HEK293 (cell line): ENCODE results near the gene FHIT.

Source experiments
- CTCF ChIA-PET: fragments of 350-600 bp; formaldehyde crosslinking; extraction: SDS; loops from one replicate; lab custom pipeline; 2021; ENCODE audit warnings: antibody characterized with exemption; lab: Yijun Ruan, JAX
- POLR2A ChIA-PET: fragments of 300-600 bp; formaldehyde crosslinking; extraction: SDS; loops from one replicate; lab custom pipeline; 2020; ENCODE audit warnings: antibody characterized with exemption, inconsistent platforms; lab: Yijun Ruan, JAX
- H3K27ac ChIP-seq: fragments of 200-500 bp; sonication (Bioruptor generic); 2 replicates; pipeline ENCODE4 v1.5.1; 2014; ENCODE audit warnings: low read depth, low read length, control low read depth, inconsistent platforms; ENCODE audit errors: extremely low read depth
- H3K36me3 ChIP-seq, 2 experiments: fragments of 200-500 bp in 1 of 2; sonication (Bioruptor generic) in 1 of 2; 1 replicate in 1 of 2; 2 replicates in 1 of 2; pipeline ENCODE4 v1.5.1; 2014 to 2017; ENCODE audit warnings: inconsistent platforms in 2 of 2, low read length in 2 of 2; ENCODE audit not compliant: control insufficient read depth in 2 of 2, insufficient read depth in 1 of 2
- H3K4me1 ChIP-seq: fragments of 200-500 bp; sonication (Bioruptor generic); 2 replicates; pipeline ENCODE4 v1.5.1; 2014; ENCODE audit warnings: mild to moderate bottlenecking, low read length, inconsistent platforms; ENCODE audit not compliant: control insufficient read depth, insufficient read depth
- H3K4me3 ChIP-seq: 2 replicates; pipeline ENCODE4 v1.5.1; 2011; ENCODE audit warnings: low read depth, mild to moderate bottlenecking, control low read depth, low read length, moderate library complexity
- H3K9me3 ChIP-seq: fragments of 200-500 bp; sonication (Bioruptor generic); 2 replicates; pipeline ENCODE4 v1.5.1; 2014; ENCODE audit warnings: low read depth, low read length, inconsistent platforms; ENCODE audit not compliant: control insufficient read depth, insufficient read depth
- GLI2 ChIP-seq: fragments of 450-650 bp; formaldehyde crosslinking; IDR thresholded peaks from 2 replicates; pipeline ENCODE4; 2017; ENCODE audit warnings: missing biosample characterization, missing genetic modification characterization, low read depth, borderline replicate concordance
- HOXC10 ChIP-seq: sonication (generic); formaldehyde crosslinking; IDR thresholded peaks from 2 replicates; pipeline ENCODE4 v1.8.1; 2023; ENCODE audit warnings: mild to moderate bottlenecking, missing genetic modification reagents
- KLF10 ChIP-seq: fragments of 450-650 bp; IDR thresholded peaks from 2 replicates; pipeline ENCODE4 v1.5.1; 2018; ENCODE audit warnings: missing biosample characterization, mild to moderate bottlenecking, missing genetic modification characterization
- KLF7 ChIP-seq: fragments of 450-650 bp; formaldehyde crosslinking; IDR thresholded peaks from 2 replicates; pipeline ENCODE4 v1.5.1; 2016; ENCODE audit warnings: missing biosample characterization, missing genetic modification characterization, borderline replicate concordance
- REPIN1 ChIP-seq: fragments of 450-650 bp; formaldehyde crosslinking; IDR thresholded peaks from 2 replicates; pipeline ENCODE4 v1.5.1; 2017; ENCODE audit warnings: missing biosample characterization, missing genetic modification characterization, low read depth
- SETDB1 ChIP-seq: IDR thresholded peaks from one replicate; pipeline ENCODE4 v1.6.1; 2017; ENCODE audit warnings: mild to moderate bottlenecking, low read length, moderate library complexity, mixed read lengths; ENCODE audit not compliant: insufficient read length
- TRIM28 ChIP-seq: IDR thresholded peaks from 2 replicates; pipeline ENCODE4 v1.6.1; 2011; ENCODE audit warnings: low read length, control low read depth, borderline replicate concordance
- ZBTB20 ChIP-seq: fragments of 450-650 bp; formaldehyde crosslinking; IDR thresholded peaks from 2 replicates; pipeline ENCODE4 v1.5.1; 2016; ENCODE audit warnings: missing biosample characterization, missing genetic modification characterization
- ZBTB21 ChIP-seq: fragments of 450-650 bp; formaldehyde crosslinking; IDR thresholded peaks from 2 replicates; pipeline ENCODE4 v1.5.1; 2017; ENCODE audit warnings: missing biosample characterization, missing genetic modification characterization
- ZBTB48 ChIP-seq: fragments of 450-650 bp; formaldehyde crosslinking; IDR thresholded peaks from 2 replicates; pipeline ENCODE4 v1.5.1; 2016; ENCODE audit warnings: missing biosample characterization, missing genetic modification characterization
- ZFP69B ChIP-seq: fragments of 450-650 bp; formaldehyde crosslinking; IDR thresholded peaks from 2 replicates; pipeline ENCODE4 v1.5.1; 2016; ENCODE audit warnings: missing biosample characterization, missing genetic modification characterization
- ZNF174 ChIP-seq: fragments of 450-650 bp; formaldehyde crosslinking; IDR thresholded peaks from 2 replicates; pipeline ENCODE4 v1.5.0; 2017; ENCODE audit warnings: missing biosample characterization, mild to moderate bottlenecking, missing genetic modification characterization
- ZNF2 ChIP-seq: fragments of 450-650 bp; formaldehyde crosslinking; IDR thresholded peaks from 2 replicates; pipeline ENCODE4 v1.5.1; 2016; ENCODE audit warnings: missing biosample characterization, missing genetic modification characterization
- ZNF211 ChIP-seq: fragments of 450-650 bp; formaldehyde crosslinking; IDR thresholded peaks from 2 replicates; pipeline ENCODE4 v1.5.1; 2016; ENCODE audit warnings: low read depth, missing biosample characterization, missing genetic modification characterization
- ZNF292 ChIP-seq: fragments of 450-650 bp; formaldehyde crosslinking; IDR thresholded peaks from 2 replicates; pipeline ENCODE4 v1.5.1; 2016; ENCODE audit warnings: low read depth, missing biosample characterization, missing genetic modification characterization, borderline replicate concordance
- ZNF394 ChIP-seq: fragments of 450-650 bp; formaldehyde crosslinking; IDR thresholded peaks from 2 replicates; pipeline ENCODE4 v1.5.1; 2016; ENCODE audit warnings: missing biosample characterization, missing genetic modification characterization, mild to moderate bottlenecking, moderate library complexity, borderline replicate concordance
- ZNF571 ChIP-seq: fragments of 450-650 bp; formaldehyde crosslinking; IDR thresholded peaks from 2 replicates; pipeline ENCODE4 v1.5.0; 2017; ENCODE audit warnings: missing biosample characterization, missing genetic modification characterization
- TF ChIP-seq, protein P1 (sequence below): fragments of 450-650 bp; formaldehyde crosslinking; conservative IDR thresholded peaks from 2 replicates; pipeline ENCODE4 v1.5.1; 2016; ENCODE audit warnings: low read depth, missing biosample characterization, missing genetic modification characterization
- TF ChIP-seq, protein P2 (sequence below): fragments of 450-650 bp; formaldehyde crosslinking; IDR thresholded peaks from 2 replicates; pipeline ENCODE4 v1.5.1; 2016; ENCODE audit warnings: missing biosample characterization, missing genetic modification characterization, borderline replicate concordance
- TF ChIP-seq, protein P3 (sequence below): fragments of 450-650 bp; formaldehyde crosslinking; IDR thresholded peaks from 2 replicates; pipeline ENCODE4 v1.5.1; 2016; ENCODE audit warnings: missing biosample characterization, missing genetic modification characterization, borderline replicate concordance
- TF ChIP-seq, protein P4 (sequence below): fragments of 450-650 bp; IDR thresholded peaks from 2 replicates; pipeline ENCODE4 v1.5.1; 2018; ENCODE audit warnings: missing biosample characterization, mild to moderate bottlenecking, missing genetic modification characterization
- TF ChIP-seq, protein P5 (sequence below): fragments of 450-650 bp; formaldehyde crosslinking; IDR thresholded peaks from 2 replicates; pipeline ENCODE4 v1.5.1; 2016; ENCODE audit warnings: missing biosample characterization, missing genetic modification characterization

FHIT gene

DNA sequence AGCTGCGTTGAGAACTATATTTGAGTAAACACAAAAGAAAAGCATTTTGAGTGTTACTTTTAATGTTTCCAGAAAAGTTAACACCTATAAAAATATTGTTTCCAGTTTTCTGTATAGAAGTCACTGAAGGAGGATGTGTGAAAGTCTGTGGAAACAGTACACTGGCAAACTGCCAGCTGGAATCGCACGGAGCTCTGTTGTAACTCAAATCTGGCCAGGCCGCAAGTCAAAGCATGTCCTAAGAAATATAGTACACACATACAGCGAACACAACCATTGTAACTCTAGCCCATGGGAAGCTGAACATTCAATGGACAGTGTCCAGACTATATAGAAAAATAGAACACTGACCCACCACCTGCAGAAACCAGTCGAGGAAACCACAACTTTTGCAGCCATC lies 657.2 kb downstream of the FHIT start (continued):
- TF ChIP-seq, protein P1, sequence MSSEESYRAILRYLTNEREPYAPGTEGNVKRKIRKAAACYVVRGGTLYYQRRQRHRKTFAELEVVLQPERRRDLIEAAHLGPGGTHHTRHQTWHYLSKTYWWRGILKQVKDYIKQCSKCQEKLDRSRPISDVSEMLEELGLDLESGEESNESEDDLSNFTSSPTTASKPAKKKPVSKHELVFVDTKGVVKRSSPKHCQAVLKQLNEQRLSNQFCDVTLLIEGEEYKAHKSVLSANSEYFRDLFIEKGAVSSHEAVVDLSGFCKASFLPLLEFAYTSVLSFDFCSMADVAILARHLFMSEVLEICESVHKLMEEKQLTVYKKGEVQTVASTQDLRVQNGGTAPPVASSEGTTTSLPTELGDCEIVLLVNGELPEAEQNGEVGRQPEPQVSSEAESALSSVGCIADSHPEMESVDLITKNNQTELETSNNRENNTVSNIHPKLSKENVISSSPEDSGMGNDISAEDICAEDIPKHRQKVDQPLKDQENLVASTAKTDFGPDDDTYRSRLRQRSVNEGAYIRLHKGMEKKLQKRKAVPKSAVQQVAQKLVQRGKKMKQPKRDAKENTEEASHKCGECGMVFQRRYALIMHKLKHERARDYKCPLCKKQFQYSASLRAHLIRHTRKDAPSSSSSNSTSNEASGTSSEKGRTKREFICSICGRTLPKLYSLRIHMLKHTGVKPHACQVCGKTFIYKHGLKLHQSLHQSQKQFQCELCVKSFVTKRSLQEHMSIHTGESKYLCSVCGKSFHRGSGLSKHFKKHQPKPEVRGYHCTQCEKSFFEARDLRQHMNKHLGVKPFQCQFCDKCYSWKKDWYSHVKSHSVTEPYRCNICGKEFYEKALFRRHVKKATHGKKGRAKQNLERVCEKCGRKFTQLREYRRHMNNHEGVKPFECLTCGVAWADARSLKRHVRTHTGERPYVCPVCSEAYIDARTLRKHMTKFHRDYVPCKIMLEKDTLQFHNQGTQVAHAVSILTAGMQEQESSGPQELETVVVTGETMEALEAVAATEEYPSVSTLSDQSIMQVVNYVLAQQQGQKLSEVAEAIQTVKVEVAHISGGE (tag by site-specific recombination): no peak
- TF ChIP-seq, protein P2, sequence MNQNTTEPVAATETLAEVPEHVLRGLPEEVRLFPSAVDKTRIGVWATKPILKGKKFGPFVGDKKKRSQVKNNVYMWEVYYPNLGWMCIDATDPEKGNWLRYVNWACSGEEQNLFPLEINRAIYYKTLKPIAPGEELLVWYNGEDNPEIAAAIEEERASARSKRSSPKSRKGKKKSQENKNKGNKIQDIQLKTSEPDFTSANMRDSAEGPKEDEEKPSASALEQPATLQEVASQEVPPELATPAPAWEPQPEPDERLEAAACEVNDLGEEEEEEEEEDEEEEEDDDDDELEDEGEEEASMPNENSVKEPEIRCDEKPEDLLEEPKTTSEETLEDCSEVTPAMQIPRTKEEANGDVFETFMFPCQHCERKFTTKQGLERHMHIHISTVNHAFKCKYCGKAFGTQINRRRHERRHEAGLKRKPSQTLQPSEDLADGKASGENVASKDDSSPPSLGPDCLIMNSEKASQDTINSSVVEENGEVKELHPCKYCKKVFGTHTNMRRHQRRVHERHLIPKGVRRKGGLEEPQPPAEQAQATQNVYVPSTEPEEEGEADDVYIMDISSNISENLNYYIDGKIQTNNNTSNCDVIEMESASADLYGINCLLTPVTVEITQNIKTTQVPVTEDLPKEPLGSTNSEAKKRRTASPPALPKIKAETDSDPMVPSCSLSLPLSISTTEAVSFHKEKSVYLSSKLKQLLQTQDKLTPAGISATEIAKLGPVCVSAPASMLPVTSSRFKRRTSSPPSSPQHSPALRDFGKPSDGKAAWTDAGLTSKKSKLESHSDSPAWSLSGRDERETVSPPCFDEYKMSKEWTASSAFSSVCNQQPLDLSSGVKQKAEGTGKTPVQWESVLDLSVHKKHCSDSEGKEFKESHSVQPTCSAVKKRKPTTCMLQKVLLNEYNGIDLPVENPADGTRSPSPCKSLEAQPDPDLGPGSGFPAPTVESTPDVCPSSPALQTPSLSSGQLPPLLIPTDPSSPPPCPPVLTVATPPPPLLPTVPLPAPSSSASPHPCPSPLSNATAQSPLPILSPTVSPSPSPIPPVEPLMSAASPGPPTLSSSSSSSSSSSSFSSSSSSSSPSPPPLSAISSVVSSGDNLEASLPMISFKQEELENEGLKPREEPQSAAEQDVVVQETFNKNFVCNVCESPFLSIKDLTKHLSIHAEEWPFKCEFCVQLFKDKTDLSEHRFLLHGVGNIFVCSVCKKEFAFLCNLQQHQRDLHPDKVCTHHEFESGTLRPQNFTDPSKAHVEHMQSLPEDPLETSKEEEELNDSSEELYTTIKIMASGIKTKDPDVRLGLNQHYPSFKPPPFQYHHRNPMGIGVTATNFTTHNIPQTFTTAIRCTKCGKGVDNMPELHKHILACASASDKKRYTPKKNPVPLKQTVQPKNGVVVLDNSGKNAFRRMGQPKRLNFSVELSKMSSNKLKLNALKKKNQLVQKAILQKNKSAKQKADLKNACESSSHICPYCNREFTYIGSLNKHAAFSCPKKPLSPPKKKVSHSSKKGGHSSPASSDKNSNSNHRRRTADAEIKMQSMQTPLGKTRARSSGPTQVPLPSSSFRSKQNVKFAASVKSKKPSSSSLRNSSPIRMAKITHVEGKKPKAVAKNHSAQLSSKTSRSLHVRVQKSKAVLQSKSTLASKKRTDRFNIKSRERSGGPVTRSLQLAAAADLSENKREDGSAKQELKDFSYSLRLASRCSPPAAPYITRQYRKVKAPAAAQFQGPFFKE: no peak
- TF ChIP-seq ZNF571 (tag by site-specific recombination): no peak
- TF ChIP-seq ZNF292 (tag by site-specific recombination): no peak

DNA sequence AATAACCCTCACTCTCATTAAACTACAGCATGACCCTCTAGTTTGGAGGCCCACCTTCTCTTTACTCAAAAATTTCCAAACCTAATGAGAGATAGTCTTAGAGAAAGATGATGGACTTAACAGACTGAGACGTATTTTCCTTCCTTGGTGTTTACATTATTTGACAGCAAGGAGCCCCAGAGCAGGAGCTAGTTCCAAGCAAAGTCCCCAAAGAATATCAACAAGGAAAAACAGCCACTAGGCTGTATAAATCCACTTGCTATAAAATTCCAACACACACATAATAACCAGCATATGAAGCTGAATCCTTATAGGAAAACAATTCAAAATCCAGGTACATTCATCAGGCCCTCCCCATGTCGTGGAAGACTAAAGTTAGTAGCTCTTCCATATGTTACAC lies 660.0 kb downstream of the FHIT start:
- Histone ChIP-seq H3K4me1 (no peaks in the 10 kb centered on the region), H3K27ac (no peak overlapping the region), H3K4me3 (no peak overlapping the region), H3K36me3 (no peaks in the 10 kb centered on the region), H3K9me3 (no peaks in the 10 kb centered on the region)
- no peak for TF ChIP-seq GLI2 (tag by site-specific recombination)
- no peak for TF ChIP-seq ZBTB48 (tag by site-specific recombination)
- TF ChIP-seq SETDB1: no peak
- TF ChIP-seq ZNF2 (tag by site-specific recombination): no peak
- TF ChIP-seq ZNF211 (tag by site-specific recombination): no peak
- no peak for TF ChIP-seq HOXC10 (CRISPR knock-in tag)
- no peak for TF ChIP-seq ZNF174
- no peak for TF ChIP-seq ZNF394 (tag by site-specific recombination)
- TF ChIP-seq, protein P3, sequence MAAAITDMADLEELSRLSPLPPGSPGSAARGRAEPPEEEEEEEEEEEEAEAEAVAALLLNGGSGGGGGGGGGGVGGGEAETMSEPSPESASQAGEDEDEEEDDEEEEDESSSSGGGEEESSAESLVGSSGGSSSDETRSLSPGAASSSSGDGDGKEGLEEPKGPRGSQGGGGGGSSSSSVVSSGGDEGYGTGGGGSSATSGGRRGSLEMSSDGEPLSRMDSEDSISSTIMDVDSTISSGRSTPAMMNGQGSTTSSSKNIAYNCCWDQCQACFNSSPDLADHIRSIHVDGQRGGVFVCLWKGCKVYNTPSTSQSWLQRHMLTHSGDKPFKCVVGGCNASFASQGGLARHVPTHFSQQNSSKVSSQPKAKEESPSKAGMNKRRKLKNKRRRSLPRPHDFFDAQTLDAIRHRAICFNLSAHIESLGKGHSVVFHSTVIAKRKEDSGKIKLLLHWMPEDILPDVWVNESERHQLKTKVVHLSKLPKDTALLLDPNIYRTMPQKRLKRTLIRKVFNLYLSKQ (tag by site-specific recombination): no peak
- TF ChIP-seq KLF10 (tag by site-specific recombination): no peak
- TF ChIP-seq, protein P4, sequence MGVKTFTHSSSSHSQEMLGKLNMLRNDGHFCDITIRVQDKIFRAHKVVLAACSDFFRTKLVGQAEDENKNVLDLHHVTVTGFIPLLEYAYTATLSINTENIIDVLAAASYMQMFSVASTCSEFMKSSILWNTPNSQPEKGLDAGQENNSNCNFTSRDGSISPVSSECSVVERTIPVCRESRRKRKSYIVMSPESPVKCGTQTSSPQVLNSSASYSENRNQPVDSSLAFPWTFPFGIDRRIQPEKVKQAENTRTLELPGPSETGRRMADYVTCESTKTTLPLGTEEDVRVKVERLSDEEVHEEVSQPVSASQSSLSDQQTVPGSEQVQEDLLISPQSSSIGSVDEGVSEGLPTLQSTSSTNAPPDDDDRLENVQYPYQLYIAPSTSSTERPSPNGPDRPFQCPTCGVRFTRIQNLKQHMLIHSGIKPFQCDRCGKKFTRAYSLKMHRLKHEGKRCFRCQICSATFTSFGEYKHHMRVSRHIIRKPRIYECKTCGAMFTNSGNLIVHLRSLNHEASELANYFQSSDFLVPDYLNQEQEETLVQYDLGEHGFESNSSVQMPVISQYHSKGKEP (tag by site-specific recombination): no peak
- no peak for TF ChIP-seq KLF7 (tag by site-specific recombination)
- TF ChIP-seq ZFP69B: no peak
- no peak for TF ChIP-seq ZBTB20 (tag by site-specific recombination)
- TF ChIP-seq ZNF571 (tag by site-specific recombination): no peak
- no peak for TF ChIP-seq ZBTB21 (tag by site-specific recombination)
- TF ChIP-seq, protein P5, sequence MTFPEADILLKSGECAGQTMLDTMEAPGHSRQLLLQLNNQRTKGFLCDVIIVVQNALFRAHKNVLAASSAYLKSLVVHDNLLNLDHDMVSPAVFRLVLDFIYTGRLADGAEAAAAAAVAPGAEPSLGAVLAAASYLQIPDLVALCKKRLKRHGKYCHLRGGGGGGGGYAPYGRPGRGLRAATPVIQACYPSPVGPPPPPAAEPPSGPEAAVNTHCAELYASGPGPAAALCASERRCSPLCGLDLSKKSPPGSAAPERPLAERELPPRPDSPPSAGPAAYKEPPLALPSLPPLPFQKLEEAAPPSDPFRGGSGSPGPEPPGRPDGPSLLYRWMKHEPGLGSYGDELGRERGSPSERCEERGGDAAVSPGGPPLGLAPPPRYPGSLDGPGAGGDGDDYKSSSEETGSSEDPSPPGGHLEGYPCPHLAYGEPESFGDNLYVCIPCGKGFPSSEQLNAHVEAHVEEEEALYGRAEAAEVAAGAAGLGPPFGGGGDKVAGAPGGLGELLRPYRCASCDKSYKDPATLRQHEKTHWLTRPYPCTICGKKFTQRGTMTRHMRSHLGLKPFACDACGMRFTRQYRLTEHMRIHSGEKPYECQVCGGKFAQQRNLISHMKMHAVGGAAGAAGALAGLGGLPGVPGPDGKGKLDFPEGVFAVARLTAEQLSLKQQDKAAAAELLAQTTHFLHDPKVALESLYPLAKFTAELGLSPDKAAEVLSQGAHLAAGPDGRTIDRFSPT (tag by site-specific recombination): no peak
- no peak for TF ChIP-seq TRIM28
- TF ChIP-seq REPIN1 (tag by site-specific recombination): no peak
- ChIA-PET CTCF (no interaction called here), POLR2A (no interaction called here)
